AG04449 (cell line): Measurements from ENCODE around the gene MOAP1.
A peak's percentile ranks its signal among the peaks of the same experiment; 100 is the strongest.

Experiments used
- CTCF ChIA-PET: fragments of 350-600 bp; formaldehyde crosslinking; extraction: SDS; loops from one replicate; lab custom pipeline; 2021; ENCODE audit warnings: antibody characterized with exemption; lab: Yijun Ruan, JAX
- POLR2A ChIA-PET: fragments of 400-600, 350-600 bp; formaldehyde crosslinking; extraction: SDS; loops from one replicate; lab custom pipeline; 2020; ENCODE audit warnings: antibody characterized with exemption, inconsistent platforms; lab: Yijun Ruan, JAX
- DNase-seq: peaks from one replicate; pipeline ENCODE4 v3.0.0-alpha.2; 2010; ENCODE audit warnings: low read depth, low spot score
- H3K4me3 ChIP-seq: 2 replicates; pipeline ENCODE4 v1.5.1; 2011; ENCODE audit warnings: low read depth, mild to moderate bottlenecking, control low read depth, low read length
- CTCF ChIP-seq: IDR thresholded peaks from one replicate; pipeline ENCODE4 v1.5.1; 2011; ENCODE audit warnings: mild to moderate bottlenecking, moderate library complexity, low read length, control low read depth, inconsistent platforms; ENCODE audit not compliant: insufficient read depth; ENCODE audit errors: missing control alignments

Gene MOAP1

GRCh38 chr14:93206793-93207467, 22.2 kb upstream of the MOAP1 start, which contains the start of the genes GON7 and UBR7:
TSS of gene GON7 (minus strand) at chr14:93207065. CDS start at chr14:93207037, 28 bp downstream.
TSS of gene UBR7 (plus strand) at chr14:93207256. CDS start at chr14:93207292, 36 bp downstream.
- CTCF ChIA-PET: interaction anchor here (0.8 to 3.7 kb wide), 23 partner anchors 8 to 414 kb away, joined by 3 to 27 read pairs (median 4); partner anchors contain the start of genes LYSET and MOAP1
- POLR2A ChIA-PET: interaction anchor here (2.1 kb wide), 1 partner anchor 22 kb away, joined by 7 read pairs; the partner anchor contains the start of genes LYSET and MOAP1
- peak; percentile 75 for DNase-seq
- TF ChIP-seq CTCF: peak; percentile 45
- peak within 1 kb of the TSS; percentile 92 for H3K4me3 ChIP-seq

GRCh38 chr14:93201155-93201704, 16.5 kb upstream of the MOAP1 start:
- POLR2A ChIA-PET: no interaction called here
- H3K4me3 ChIP-seq: no peak overlapping the region
- no peak for TF ChIP-seq CTCF
- no peak for DNase-seq
- CTCF ChIA-PET: no interaction called here

- POLR2A ChIA-PET: no interaction called here
Observed at GRCh38 chr14:93200553-93200952, 15.9 kb upstream of the MOAP1 start.

GRCh38 chr14:93199031-93199430, 14.3 kb upstream of the MOAP1 start:
- DNase-seq: no peak
- no peak for TF ChIP-seq CTCF
- CTCF ChIA-PET: interaction anchor here (0.6 to 1.8 kb wide), 2 partner anchors 8 kb away, joined by 3 to 8 read pairs; partner anchors contain the start of gene UBR7
- no peak overlapping the region for H3K4me3 ChIP-seq
- POLR2A ChIA-PET: no interaction called here

More at GRCh38 chr14:93200553-93200952, 15.9 kb upstream of the MOAP1 start:
- TF ChIP-seq CTCF: no peak
- no peak for DNase-seq
- CTCF ChIA-PET: no interaction called here
- no peak overlapping the region for H3K4me3 ChIP-seq

GRCh38 chr14:93195316-93195999, 10.8 kb upstream of the MOAP1 start:
- ChIA-PET CTCF (interaction anchor here (1.4 to 4.7 kb wide), 4 partner anchors 11 to 56 kb away, joined by 3 to 27 read pairs (median 4); partner anchors contain the start of genes GON7 and UBR7), POLR2A (interaction anchor here (0.6 kb wide), 1 partner anchor 10 kb away, joined by 5 read pairs; no protein-coding TSS in a partner anchor)

More at GRCh38 chr14:93195316-93195999, 10.8 kb upstream of the MOAP1 start:
- TF ChIP-seq CTCF: no peak
- H3K4me3 ChIP-seq: no peak overlapping the region
- no peak for DNase-seq
